Activated CD4-positive, CD25-positive, alpha-beta regulatory T cell treated with anti-CD3 and anti-CD28 coated beads, Interleukin-2, amount 50 U/mL, for 24 hours (primary cell): ENCODE data around the gene PLCB4.

Experiments
- ATAC-seq, 2 donors: fragments of 150-1000 bp; cut with Tn5 transposase; one replicate each; pipeline ENCODE4 v1.10.0; 2021; ENCODE audit warnings: mild to moderate bottlenecking in 1 of 2, moderate library complexity in 1 of 2

PLCB4 gene

GRCh38 chr20:9180481-9181257 lies 111.8 kb downstream of the PLCB4 start:
- ATAC-seq, result no peak

- no peak for ATAC-seq
Measured at GRCh38 chr20:9185511-9185910, 116.6 kb downstream of the PLCB4 start.

- no peak for ATAC-seq
Measured at GRCh38 chr20:9186396-9186795, 117.5 kb downstream of the PLCB4 start.

- ATAC-seq, result no peak
Measured at GRCh38 chr20:9195031-9195430, 126.1 kb downstream of the PLCB4 start.

- ATAC-seq, result no peak
Measured at GRCh38 chr20:9196110-9196509, 127.2 kb downstream of the PLCB4 start.

GRCh38 chr20:9198460-9198859 lies 129.6 kb downstream of the PLCB4 start:
- ATAC-seq, result no peak

GRCh38 chr20:9200196-9200595 lies 131.3 kb downstream of the PLCB4 start:
- ATAC-seq, result no peak

GRCh38 chr20:9200620-9201019 lies 131.7 kb downstream of the PLCB4 start:
- ATAC-seq, result no peak

- ATAC-seq, result no peak
Measured at GRCh38 chr20:9202420-9203080, 133.7 kb downstream of the PLCB4 start.

GRCh38 chr20:9203081-9203447 lies 134.2 kb downstream of the PLCB4 start:
- ATAC-seq, result no peak

- no peak for ATAC-seq
Measured at GRCh38 chr20:9204979-9205378, 136.1 kb downstream of the PLCB4 start.

- ATAC-seq, result no peak
Measured at GRCh38 chr20:9206486-9206885, 137.6 kb downstream of the PLCB4 start.

- no peak for ATAC-seq
Measured at GRCh38 chr20:9207253-9207652, 138.4 kb downstream of the PLCB4 start.

- no peak for ATAC-seq
Measured at GRCh38 chr20:9210356-9210755, 141.5 kb downstream of the PLCB4 start.

- no peak for ATAC-seq
Measured at GRCh38 chr20:9211016-9211760, 142.3 kb downstream of the PLCB4 start.

- no peak for ATAC-seq
Measured at GRCh38 chr20:9212735-9213134, 143.8 kb downstream of the PLCB4 start.

GRCh38 chr20:9214685-9215084 lies 145.8 kb downstream of the PLCB4 start:
- ATAC-seq, result no peak

- ATAC-seq, result no peak
Measured at GRCh38 chr20:9215539-9215938, 146.7 kb downstream of the PLCB4 start.

GRCh38 chr20:9218531-9218961 lies 149.7 kb downstream of the PLCB4 start:
- no peak for ATAC-seq

GRCh38 chr20:9220874-9221547 lies 152.1 kb downstream of the PLCB4 start:
- no peak for ATAC-seq

GRCh38 chr20:9223296-9223695 lies 154.4 kb downstream of the PLCB4 start:
- ATAC-seq, result no peak

GRCh38 chr20:9225879-9226278 lies 157.0 kb downstream of the PLCB4 start:
- ATAC-seq, result no peak
